SK-MEL-5 (cell line): ENCODE data around the gene NMUR1. TPM values are rescaled to one million over a fixed set of nuclear protein-coding genes. Genes with fewer than 3 reads are reported as not detected.

Experiments
- DNase-seq: peaks from one replicate; pipeline ENCODE4 v3.0.0-alpha.2; 2016; ENCODE audit warnings: low read depth, low spot score
- in situ Hi-C: cut with HindIII; loops from 2 replicates; pipeline ENCODE4 v1.10.0; 2016; ENCODE audit warnings: low sequenced_read_pairs, high pct_unique_total_duplicates, low pct_unique_long_range_greater_than_20kb
- total RNA-seq: library from RNA; depleted of rRNA; stranded (reverse); fragments of >200 nt; shearing (Covaris generic); gene quantifications from 2 replicates; pipeline ENCODE4 v1.2.3, GENCODE V29; 2014

The NMUR1 gene
- total RNA-seq, 1 experiment from 2014 or later = 0.18 TPM

DNA sequence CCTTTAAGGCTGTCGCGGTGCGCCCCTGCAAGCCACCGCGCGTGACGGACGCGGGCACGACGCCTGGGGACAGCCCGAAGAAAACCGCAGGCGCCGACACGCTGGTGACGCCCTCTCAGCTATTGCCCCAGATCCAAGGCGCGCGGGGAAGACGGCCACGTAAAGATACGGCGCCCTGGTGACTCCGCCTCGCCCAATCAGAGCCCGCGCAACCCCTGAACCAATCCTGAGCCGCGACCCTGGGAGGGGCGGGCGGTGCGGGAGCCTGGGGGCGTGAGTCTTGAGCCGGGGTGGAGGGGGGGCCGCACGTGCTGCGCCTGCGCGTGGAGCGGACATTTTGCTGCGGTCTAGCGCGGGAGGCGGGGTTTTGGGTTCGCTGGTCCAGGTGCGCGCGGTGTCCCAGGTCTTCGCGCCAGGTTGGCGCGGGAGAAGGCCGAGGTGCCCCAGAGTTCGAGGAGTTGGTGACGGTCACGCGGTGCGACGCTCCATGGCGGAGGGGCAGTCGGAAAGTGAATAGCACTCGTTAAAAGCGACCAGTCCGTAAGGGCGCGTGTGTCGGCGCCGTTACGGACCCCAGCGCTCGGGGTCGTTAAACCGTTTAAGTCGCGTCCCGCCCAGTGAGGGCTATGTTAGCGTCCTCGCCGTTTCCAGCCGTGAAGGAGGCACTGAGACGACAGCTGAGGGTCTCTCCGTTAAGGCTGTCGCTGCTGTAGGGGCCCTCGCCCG lies 15.9 kb downstream of the NMUR1 start:
- in situ Hi-C loops = no loop called here
- DNase-seq = peak; percentile 96

- in situ Hi-C loops = no loop called here
- DNase-seq = no peak
Measured at GRCh38 chr2:231513746-231514224, 16.5 kb downstream of the NMUR1 start.

GRCh38 chr2:231512222-231512621 lies 18.0 kb downstream of the NMUR1 start:
- in situ Hi-C loops = no loop called here
- DNase-seq = peak; percentile 93

DNA sequence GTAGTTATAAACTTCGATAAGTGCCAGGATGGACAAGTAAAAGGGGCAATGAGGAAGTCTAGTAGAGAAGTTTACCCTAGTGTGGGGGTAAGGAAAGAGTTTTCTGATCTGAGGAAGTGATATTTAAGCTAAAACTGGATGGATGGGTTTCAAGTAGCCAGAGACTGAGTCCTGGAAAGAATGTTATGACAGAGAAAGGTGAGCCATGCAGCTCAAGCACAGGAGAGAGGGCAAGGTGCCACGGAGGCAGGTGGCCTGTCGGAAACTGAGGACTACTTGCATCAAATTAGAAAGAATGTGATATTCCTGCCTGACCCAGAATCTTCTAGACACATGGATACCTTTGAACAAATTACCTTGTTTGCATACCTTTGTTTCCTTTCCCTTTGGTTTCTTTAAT lies 26.5 kb downstream of the NMUR1 start:
- in situ Hi-C loops = no loop called here
- no peak for DNase-seq

GRCh38 chr2:231502596-231502995 lies 27.6 kb downstream of the NMUR1 start:
- no peak for DNase-seq
- in situ Hi-C loops = no loop called here

- in situ Hi-C loops = no loop called here
- no peak for DNase-seq
Measured at GRCh38 chr2:231497651-231498050, 32.6 kb downstream of the NMUR1 start.

DNA sequence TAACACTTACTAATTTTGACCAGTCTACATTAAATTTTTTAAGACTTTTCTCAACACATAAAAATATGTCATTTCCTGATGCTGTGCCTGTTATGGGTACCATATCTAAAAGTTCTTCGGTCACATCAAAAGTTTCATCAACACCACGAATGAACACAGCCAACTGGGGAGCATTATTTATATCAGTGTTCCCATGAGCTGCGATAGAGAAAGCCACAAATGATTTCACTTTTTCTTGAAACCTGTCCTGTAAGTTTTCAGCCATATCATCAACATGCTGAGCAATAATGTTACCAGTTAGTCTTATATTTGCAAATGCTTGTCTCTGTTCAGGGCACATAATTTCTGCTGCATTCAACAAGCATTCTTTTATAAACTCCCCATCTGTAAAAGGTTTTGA lies 35.6 kb downstream of the NMUR1 start:
- no peak for DNase-seq
- in situ Hi-C loops = no loop called here

GRCh38 chr2:231490801-231491200 lies 39.4 kb downstream of the NMUR1 start:
- in situ Hi-C loops = no loop called here

GRCh38 chr2:231489990-231490389 lies 40.3 kb downstream of the NMUR1 start:
- in situ Hi-C loops = no loop called here
- peak; percentile 42 for DNase-seq

More at GRCh38 chr2:231490801-231491200, 39.4 kb downstream of the NMUR1 start:
- no peak for DNase-seq

- no peak for DNase-seq
- in situ Hi-C loops = no loop called here
Measured at GRCh38 chr2:231488331-231488730, 41.9 kb downstream of the NMUR1 start.

- no peak for DNase-seq
- in situ Hi-C loops = no loop called here
Measured at GRCh38 chr2:231486851-231487596, 43.2 kb downstream of the NMUR1 start.

- DNase-seq = no peak
- in situ Hi-C loops = no loop called here
Measured at GRCh38 chr2:231483398-231484329, 46.6 kb downstream of the NMUR1 start.

DNA sequence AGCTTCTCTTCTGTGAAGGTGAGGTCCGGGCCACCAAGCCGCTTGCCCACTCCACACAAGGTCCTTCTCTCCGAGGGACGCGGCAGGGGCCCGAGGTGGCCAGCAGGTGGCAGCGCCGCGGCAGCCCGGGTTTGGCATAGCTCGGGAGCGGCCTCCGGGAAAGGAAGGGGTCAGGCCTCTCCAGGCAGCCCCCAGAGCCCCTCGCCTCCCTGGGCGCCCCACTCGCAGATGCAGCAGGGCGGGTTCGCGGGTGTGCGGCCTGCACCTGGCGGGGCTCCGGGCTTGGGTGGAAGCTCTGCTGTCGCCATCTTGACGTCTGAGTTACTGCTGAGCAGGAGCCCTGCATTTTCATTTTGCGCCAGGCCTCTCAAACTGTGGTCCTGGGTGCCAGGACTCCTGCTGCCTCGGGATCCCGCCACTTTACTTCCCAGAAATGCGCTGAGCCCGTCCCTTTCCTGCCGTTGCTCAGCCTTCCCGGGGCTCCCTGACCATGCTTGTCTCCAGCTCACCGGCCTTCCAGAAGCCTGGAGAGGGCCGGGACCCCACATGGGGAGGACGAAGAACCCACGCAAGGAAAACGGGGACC lies 47.3 kb downstream of the NMUR1 start:
- peak; percentile 63 for DNase-seq
- in situ Hi-C loops = no loop called here

DNA sequence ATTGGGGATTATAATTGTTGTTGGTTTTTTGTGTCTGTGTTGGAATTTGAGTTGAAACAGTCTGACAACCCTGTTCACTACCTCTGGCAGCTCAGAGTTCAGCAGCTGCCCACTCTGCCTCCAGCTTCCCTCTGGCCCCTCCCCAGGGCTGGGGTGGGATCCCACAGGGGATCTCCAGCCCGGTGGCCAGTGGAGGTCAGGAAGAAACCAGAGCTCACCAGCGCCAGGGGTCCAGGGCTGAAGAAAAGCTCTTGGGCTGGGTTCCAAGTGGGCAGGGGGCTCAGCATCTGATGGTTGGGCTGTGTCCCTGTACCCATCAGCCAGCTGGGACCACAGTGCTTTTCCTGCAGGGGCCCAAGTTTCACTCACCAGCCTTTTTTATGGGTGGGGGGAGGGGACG lies 49.5 kb downstream of the NMUR1 start:
- in situ Hi-C loops = no loop called here
- no peak for DNase-seq

GRCh38 chr2:231479455-231479854 lies 50.8 kb downstream of the NMUR1 start:
- in situ Hi-C loops = no loop called here
- no peak for DNase-seq

- in situ Hi-C loops = no loop called here
- no peak for DNase-seq
Measured at GRCh38 chr2:231476920-231477319, 53.3 kb downstream of the NMUR1 start.

GRCh38 chr2:231475965-231476364 lies 54.3 kb downstream of the NMUR1 start:
- in situ Hi-C loops = no loop called here
- no peak for DNase-seq
